ENCODE results near the gene GYS1.

- TF ChIP-seq, protein P1, sequence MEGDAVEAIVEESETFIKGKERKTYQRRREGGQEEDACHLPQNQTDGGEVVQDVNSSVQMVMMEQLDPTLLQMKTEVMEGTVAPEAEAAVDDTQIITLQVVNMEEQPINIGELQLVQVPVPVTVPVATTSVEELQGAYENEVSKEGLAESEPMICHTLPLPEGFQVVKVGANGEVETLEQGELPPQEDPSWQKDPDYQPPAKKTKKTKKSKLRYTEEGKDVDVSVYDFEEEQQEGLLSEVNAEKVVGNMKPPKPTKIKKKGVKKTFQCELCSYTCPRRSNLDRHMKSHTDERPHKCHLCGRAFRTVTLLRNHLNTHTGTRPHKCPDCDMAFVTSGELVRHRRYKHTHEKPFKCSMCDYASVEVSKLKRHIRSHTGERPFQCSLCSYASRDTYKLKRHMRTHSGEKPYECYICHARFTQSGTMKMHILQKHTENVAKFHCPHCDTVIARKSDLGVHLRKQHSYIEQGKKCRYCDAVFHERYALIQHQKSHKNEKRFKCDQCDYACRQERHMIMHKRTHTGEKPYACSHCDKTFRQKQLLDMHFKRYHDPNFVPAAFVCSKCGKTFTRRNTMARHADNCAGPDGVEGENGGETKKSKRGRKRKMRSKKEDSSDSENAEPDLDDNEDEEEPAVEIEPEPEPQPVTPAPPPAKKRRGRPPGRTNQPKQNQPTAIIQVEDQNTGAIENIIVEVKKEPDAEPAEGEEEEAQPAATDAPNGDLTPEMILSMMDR (IDR thresholded peaks at IDR 0.05; ENCODE audit: insufficient read depth, low read length, poor library complexity, severe bottlenecking) = no peak
- no peak for TF ChIP-seq EZH2phosphoT487 (conservative IDR thresholded peaks at IDR 0.05; ENCODE audit: low read length)
Measured at GRCh38 chr19:48988286-48988685, 4.8 kb downstream of the GYS1 start.

All from SU-DHL-6 (cell line).